ENCODE measurements around the gene BAAT.
"Not testable (repeated sequence)": the region's sequence is repeated elsewhere in the genome, so short reads cannot be mapped to it uniquely, and the experiment has no call there.

The BAAT gene

DNA sequence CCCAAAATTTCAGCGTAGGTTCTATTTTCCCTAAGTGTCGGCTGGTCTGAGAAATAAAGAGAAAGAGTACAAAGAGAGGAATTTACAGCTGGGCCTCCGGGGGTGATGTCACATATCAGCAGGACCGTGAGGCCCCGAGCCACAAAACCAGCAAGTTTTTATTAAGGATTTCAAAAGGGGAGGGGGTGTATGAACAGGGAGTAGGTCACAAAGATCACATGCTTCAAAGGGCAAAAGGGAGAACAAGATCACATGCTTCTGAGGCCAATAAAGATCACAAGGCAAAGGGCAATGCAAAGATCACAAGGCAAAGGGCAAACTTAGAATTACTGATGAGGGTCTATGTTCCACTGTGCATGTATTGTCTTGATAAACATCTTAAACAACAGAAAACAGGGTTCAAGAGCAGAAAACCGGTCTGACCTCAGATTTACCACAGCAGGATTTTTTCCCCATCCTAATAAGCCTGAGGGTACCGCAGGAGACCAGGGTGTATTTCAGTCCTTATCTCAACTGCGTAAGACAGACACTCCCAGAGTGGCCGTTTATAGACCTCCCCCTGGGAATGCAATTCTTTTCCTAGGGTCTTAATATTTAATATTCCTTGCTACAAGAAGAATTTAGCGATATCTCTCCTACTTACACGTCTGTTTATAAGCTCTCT lies at the start of gene BAAT:
Gene BAAT, minus strand, starts transcription at position 134 of the 664 bp plus-strand sequence. CDS start 13,602 bp downstream, outside the sequence.
- H3K36me3 Mint-ChIP-seq, result peaks cover 11% of the 10 kb centered on the region
- ATAC-seq (ENCODE audit: low read depth); H3K27me3 Mint-ChIP-seq; DNase-seq (ENCODE audit: low spot score in 2 of 2); H3K4me1 Mint-ChIP-seq; H3K4me3 Mint-ChIP-seq; H3K27ac Mint-ChIP-seq; H3K9me3 Mint-ChIP-seq: not testable (repeated sequence)

DNA sequence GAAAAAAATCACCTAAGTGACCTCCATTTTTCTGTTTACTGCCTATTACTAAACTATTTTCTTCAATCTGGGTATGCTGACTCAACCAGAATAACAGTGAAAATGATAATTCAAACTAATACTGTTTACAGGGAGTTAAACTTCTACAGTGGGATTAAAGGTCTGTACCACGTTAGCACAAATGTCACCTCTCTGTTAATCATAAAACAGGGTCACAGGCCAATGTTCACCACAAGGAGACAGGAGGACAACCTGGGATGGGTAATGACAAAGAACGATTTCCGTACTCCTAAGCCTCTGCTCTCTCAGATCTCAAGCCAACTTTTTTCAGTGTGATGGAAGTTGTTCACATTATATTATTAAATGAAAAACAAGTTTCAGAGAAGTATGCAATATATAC lies 48.4 kb upstream of the BAAT start:
- ATAC-seq (ENCODE audit: low read depth) (no peak), DNase-seq (ENCODE audit: low spot score in 2 of 2) (no peak)
- no peak overlapping the region for H3K4me3 Mint-ChIP-seq
- no peak overlapping the region for H3K27ac Mint-ChIP-seq
- peaks cover 4% of the 10 kb centered on the region for H3K9me3 Mint-ChIP-seq
- H3K27me3 Mint-ChIP-seq, result peaks cover 10% of the 10 kb centered on the region
- H3K4me1 Mint-ChIP-seq, result peaks cover 11% of the 10 kb centered on the region
- no peaks in the 10 kb centered on the region for H3K36me3 Mint-ChIP-seq

DNA sequence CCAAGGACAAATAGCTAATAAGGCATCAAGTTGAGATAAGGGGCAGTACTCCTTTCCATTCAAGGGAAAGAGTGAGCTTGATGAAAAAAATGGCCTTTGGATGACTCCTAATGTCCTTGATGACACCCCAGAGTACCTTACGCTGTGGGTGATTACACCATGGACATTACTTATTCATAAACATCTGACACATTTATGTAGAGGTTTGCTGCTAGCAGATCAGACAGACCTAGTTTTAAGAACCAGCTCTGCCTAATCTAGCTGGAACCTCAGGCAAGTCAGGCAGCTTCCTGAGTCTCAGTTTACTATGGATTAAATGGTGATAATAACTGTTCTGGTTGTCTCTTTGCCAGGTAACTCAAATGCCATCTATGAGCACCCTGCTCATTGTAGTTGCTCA lies 47.9 kb upstream of the BAAT start:
- H3K36me3 Mint-ChIP-seq, result no peaks in the 10 kb centered on the region
- H3K4me1 Mint-ChIP-seq, result peaks cover 14% of the 10 kb centered on the region
- H3K4me3 Mint-ChIP-seq, result no peak overlapping the region
- ATAC-seq (ENCODE audit: low read depth), result no peak
- H3K27me3 Mint-ChIP-seq, result peaks cover 10% of the 10 kb centered on the region
- DNase-seq (ENCODE audit: low spot score in 2 of 2), result no peak
- peaks cover 4% of the 10 kb centered on the region for H3K9me3 Mint-ChIP-seq
- H3K27ac Mint-ChIP-seq, result no peak overlapping the region

DNA sequence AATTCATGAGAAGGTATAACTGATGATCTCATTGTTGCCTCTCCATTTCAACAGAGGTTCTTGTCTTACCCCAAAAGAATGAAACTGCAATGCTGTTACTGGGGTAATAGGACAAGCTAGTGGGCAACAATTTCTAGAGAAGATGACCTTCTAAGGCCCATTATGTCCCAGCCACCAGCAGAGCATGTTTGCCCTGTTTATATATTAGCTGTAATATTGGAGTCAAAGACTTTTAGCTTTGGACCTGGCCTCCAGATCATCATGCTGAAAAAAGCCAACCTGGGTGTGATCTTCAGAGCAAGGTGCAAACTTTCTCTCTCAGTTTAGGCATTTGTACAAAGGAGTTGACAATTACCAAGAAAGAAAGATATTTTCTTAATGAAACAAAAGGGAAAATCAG lies 47.4 kb upstream of the BAAT start:
- Mint-ChIP-seq H3K4me1 (peaks cover 17% of the 10 kb centered on the region), H3K27me3 (peaks cover 8% of the 10 kb centered on the region), H3K4me3 (no peak overlapping the region), H3K36me3 (no peaks in the 10 kb centered on the region), H3K27ac (no peak overlapping the region), H3K9me3 (peaks cover 4% of the 10 kb centered on the region)
- DNase-seq (ENCODE audit: low spot score in 2 of 2) (no peak), ATAC-seq (ENCODE audit: low read depth) (no peak)

DNA sequence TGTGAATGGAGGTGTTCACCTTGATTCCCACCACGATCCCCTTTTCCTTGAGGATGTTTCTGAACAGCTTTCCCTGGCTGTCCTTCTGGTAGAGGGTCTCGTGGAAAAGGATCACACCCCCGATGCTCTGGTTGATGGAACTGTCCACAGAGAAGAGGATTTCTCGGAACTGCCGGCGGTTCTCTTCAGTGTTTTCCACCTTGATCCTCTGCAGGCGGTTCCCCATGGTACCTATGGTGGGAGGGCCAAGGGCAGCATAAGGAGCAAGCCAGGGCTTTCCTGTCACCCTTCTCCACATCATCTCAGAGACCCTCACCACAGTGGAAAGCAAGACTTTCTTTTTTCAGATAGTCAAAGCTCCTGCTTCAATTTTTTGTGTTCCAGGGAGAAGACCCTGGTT lies 44.9 kb upstream of the BAAT start:
- Mint-ChIP-seq H3K9me3 (peaks cover 4% of the 10 kb centered on the region), H3K27me3 (no peaks in the 10 kb centered on the region), H3K4me3 (no peak overlapping the region), H3K27ac (no peak overlapping the region), H3K36me3 (no peaks in the 10 kb centered on the region), H3K4me1 (peaks cover 11% of the 10 kb centered on the region)
- DNase-seq (ENCODE audit: low spot score in 2 of 2) (no peak), ATAC-seq (ENCODE audit: low read depth) (no peak)

DNA sequence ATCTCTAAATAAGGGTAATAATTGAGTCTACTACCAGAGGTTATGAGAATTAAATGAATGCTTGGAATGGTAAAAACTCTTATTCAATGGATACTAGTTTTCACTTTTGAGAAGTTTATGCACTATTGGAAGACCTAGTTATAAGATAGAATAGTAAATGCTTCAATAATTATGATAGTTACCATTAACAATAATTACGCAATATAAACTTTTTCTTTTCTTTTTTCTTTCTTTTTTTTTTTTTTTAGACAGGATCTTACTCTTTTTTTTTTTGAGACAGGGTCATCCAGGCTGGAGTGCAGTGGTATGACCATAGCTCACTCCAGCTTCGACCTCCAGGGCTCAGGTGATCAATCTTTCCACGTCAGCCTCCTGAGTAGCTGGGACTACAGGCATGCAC lies 44.1 kb upstream of the BAAT start:
- no peaks in the 10 kb centered on the region for H3K27me3 Mint-ChIP-seq
- H3K4me1 Mint-ChIP-seq, result peaks cover 9% of the 10 kb centered on the region
- H3K9me3 Mint-ChIP-seq, result peaks cover 5% of the 10 kb centered on the region
- ATAC-seq (ENCODE audit: low read depth) (no peak), DNase-seq (ENCODE audit: low spot score in 2 of 2) (no peak)
- no peaks in the 10 kb centered on the region for H3K36me3 Mint-ChIP-seq
- peak overlapping the region; percentile 88 for H3K27ac Mint-ChIP-seq
- H3K4me3 Mint-ChIP-seq, result no peak overlapping the region

DNA sequence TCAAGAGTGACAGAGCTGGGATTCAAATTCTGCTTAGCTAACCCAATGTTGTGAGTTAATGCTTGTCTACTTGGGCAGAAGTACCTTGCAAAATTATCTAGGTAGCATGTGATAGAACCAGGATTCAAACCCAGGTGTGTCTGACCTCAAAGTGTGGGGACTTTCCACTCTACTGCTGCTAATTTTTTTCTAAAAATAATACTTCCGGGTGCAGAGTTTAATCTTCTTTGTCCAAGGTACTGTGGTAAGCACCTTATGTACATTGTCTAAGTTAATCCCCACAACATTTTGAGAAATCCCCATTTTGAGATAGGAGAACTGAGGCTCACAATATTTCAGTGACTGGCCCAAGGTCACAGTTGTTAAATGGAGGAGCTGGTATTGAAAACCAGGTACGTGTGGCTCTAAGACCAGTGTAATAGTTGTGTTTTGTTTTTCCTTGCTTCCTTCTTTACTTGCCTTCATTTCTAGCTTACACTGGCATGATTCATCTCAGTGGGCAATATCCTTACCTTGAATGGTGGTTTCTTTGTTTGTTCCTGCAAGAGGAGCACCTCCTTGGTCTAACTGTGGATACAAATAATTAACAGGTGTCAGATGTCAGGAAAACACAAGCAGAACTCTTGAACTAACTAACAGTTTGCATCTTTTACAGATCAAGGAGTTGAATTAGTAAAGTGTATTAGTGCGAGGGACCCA lies 43.3 kb upstream of the BAAT start:
- Mint-ChIP-seq H3K4me3 (no peak overlapping the region), H3K9me3 (peaks cover 8% of the 10 kb centered on the region)
- peak; percentile 88 for ATAC-seq (ENCODE audit: low read depth)

DNA sequence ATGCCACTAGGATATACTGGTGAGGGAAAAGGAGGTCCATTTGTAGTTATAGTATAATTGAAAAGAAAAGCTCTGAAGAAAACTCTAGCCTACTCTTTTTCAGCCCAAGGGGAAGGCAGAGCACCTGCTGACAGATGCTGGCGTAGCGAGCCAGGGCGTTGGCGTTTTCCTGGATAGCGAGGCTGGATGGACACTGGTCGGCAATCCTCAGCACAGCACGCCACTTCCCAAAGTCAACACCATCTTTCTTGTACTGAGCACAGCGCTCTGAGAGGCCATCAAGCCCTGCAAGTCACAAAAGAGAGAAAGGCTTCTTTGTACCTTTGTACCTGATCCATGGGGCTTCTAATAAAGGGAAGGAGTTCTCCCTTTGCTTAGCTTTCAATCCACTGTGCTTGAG lies 42.6 kb upstream of the BAAT start:
- Mint-ChIP-seq H3K36me3 (peaks cover 5% of the 10 kb centered on the region), H3K27me3 (no peaks in the 10 kb centered on the region), H3K4me1 (peaks cover 9% of the 10 kb centered on the region), H3K4me3 (no peak overlapping the region), H3K27ac (peak overlapping the region; percentile 88), H3K9me3 (peaks cover 8% of the 10 kb centered on the region)
- ATAC-seq (ENCODE audit: low read depth) (no peak), DNase-seq (ENCODE audit: low spot score in 2 of 2) (no peak)

More for the DNA sequence above, 43.3 kb upstream of the BAAT start:
- Mint-ChIP-seq H3K4me1 (peaks cover 9% of the 10 kb centered on the region), H3K36me3 (peaks cover 5% of the 10 kb centered on the region), H3K27me3 (no peaks in the 10 kb centered on the region), H3K27ac (peak overlapping the region; percentile 88)
- peak in 1 of 2 donors; percentile 17 for DNase-seq (ENCODE audit: low spot score in 2 of 2)

DNA sequence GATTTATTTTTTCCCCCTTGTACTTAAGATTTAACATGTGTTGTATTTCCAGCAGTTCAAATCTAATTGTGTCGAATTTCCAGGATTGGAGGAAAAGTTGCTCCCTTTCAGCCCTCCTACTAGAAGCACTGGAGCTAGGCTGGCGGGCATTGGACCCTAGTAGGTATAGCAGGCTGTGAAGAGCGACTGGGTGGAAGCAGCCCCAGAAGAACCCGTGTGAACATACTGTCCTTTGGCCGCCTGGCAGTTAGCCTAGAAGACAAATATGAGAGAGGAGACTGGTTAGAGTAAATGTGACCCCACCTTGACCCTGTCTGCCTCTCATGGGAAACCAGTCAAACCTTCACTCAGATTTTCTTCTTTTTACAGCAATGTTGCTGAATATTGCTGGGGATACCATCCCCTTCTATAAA lies 36.9 kb upstream of the BAAT start:
- Mint-ChIP-seq H3K4me3 (no peak overlapping the region), H3K27me3 (no peaks in the 10 kb centered on the region), H3K27ac (no peak overlapping the region), H3K4me1 (peaks cover 7% of the 10 kb centered on the region), H3K9me3 (peaks cover 15% of the 10 kb centered on the region), H3K36me3 (peaks cover 22% of the 10 kb centered on the region)
- ATAC-seq (ENCODE audit: low read depth) (no peak), DNase-seq (ENCODE audit: low spot score in 2 of 2) (no peak)

DNA sequence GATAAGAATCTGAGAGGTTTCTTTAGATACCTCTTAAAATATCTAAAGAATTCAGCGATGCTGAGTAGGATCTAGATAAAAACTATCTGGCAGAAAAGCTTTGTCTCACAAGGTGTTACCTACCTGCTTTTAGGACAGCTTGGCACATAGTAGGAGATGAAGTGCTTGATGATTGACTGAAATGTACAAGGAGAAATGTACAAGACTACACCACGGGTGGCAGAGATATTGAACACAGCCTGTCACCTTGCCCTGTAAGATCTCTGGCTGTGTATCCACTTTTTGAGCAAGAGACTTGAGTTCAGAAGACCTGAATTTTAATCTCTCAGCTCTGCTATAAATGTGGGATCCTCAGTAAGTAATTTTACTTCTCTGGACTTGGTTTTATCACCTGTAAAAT lies 35.1 kb upstream of the BAAT start:
- DNase-seq (ENCODE audit: low spot score in 2 of 2) (no peak), ATAC-seq (ENCODE audit: low read depth) (no peak)
- peaks cover 7% of the 10 kb centered on the region for H3K4me1 Mint-ChIP-seq
- peaks cover 17% of the 10 kb centered on the region for H3K9me3 Mint-ChIP-seq
- H3K27ac Mint-ChIP-seq, result no peak overlapping the region
- no peak overlapping the region for H3K4me3 Mint-ChIP-seq
- no peaks in the 10 kb centered on the region for H3K27me3 Mint-ChIP-seq
- peaks cover 26% of the 10 kb centered on the region for H3K36me3 Mint-ChIP-seq

DNA sequence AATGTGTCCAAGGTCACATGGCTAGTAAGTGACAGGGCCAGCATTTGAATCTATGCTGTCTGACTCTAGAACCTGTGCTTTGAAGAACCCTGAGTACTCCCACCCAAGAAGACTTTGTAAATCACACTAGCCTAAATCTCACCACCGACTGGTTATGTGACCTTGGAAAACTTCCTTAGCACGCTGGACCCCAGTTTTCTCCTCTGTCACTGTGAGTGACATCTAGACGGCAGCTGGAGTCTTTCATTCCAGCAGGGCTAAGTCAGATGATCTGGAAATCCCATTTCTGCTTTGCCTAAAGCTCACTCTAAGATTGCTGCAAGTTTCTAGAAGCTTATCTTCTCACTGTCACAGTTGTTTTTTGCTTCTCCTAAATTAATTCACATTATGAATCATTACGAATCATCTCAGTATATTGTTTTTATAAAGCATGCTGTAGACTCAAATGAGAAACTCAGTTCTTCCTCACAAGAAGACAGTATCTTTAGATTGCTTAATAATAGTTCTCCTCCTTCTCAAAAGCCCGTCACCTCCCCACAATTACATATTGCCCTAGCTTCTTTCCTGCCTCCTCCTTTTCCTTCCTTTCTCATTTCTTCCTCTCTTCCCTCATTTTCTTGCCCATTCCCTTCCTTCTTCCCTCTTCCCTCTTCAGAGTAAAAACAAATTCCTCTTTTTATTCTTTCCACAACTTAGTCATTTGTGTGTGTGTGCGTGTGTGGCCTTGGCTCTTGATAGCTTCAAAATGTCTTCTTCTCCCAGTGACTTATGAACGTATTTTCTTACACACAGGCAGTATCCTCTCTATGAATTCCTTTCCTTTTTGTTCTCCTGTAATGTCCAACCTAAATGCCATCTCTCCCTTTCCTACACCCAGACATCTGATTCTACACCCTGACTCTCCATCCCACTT lies 34.0 kb upstream of the BAAT start:
- peaks cover 7% of the 10 kb centered on the region for H3K4me1 Mint-ChIP-seq
- H3K27me3 Mint-ChIP-seq, result no peaks in the 10 kb centered on the region
- DNase-seq (ENCODE audit: low spot score in 2 of 2) (no peak), ATAC-seq (ENCODE audit: low read depth) (no peak)
- peaks cover 31% of the 10 kb centered on the region for H3K36me3 Mint-ChIP-seq
- peaks cover 20% of the 10 kb centered on the region for H3K9me3 Mint-ChIP-seq
- H3K4me3 Mint-ChIP-seq, result no peak overlapping the region
- no peak overlapping the region for H3K27ac Mint-ChIP-seq

DNA sequence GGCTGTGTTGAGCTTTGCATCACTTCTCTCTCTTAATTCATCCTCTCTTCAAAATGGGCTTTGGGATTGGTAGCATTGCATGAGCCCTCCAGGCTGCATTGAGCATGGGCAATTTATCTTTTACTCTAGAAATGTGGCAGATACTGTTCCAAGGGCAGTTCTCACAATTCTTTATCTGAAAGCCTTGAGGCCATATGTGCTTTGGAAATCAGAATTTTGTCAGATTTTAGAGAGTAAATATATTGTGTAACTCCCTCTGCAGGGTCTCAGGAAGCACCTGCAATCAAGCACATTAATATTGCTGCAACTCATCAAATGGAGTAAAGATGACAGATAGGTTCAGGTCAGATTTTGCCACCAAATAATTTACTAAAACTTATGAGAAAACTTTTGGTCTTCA lies 33.2 kb upstream of the BAAT start:
- ATAC-seq (ENCODE audit: low read depth), result no peak
- no peak for DNase-seq (ENCODE audit: low spot score in 2 of 2)
- H3K9me3 Mint-ChIP-seq, result peaks cover 24% of the 10 kb centered on the region
- peaks cover 7% of the 10 kb centered on the region for H3K4me1 Mint-ChIP-seq
- H3K4me3 Mint-ChIP-seq, result no peak overlapping the region
- H3K27me3 Mint-ChIP-seq, result no peaks in the 10 kb centered on the region
- no peak overlapping the region for H3K27ac Mint-ChIP-seq
- H3K36me3 Mint-ChIP-seq, result peaks cover 33% of the 10 kb centered on the region

DNA sequence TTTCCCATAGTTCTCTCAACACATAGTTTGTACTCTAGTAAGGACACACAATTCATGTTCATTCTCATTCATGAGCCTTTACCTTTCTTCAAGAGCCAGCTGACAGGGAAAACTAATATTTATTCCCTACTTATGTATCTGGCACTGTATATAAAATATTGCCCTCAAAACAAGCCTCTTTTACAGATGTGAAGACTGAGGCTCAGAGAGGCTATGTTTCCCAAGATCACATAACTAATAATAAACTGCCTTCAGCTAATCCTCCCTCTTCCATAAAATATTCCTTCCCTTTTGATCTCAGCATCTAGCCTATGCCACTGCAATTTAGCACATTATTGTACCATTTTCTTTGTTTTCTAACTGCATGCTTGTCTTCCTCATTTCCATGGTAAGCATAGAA lies 32.6 kb upstream of the BAAT start:
- no peak overlapping the region for H3K27ac Mint-ChIP-seq
- ATAC-seq (ENCODE audit: low read depth) (no peak), DNase-seq (ENCODE audit: low spot score in 2 of 2) (no peak)
- H3K9me3 Mint-ChIP-seq, result peaks cover 27% of the 10 kb centered on the region
- H3K4me3 Mint-ChIP-seq, result no peak overlapping the region
- peaks cover 7% of the 10 kb centered on the region for H3K4me1 Mint-ChIP-seq
- peaks cover 37% of the 10 kb centered on the region for H3K36me3 Mint-ChIP-seq
- no peaks in the 10 kb centered on the region for H3K27me3 Mint-ChIP-seq

DNA sequence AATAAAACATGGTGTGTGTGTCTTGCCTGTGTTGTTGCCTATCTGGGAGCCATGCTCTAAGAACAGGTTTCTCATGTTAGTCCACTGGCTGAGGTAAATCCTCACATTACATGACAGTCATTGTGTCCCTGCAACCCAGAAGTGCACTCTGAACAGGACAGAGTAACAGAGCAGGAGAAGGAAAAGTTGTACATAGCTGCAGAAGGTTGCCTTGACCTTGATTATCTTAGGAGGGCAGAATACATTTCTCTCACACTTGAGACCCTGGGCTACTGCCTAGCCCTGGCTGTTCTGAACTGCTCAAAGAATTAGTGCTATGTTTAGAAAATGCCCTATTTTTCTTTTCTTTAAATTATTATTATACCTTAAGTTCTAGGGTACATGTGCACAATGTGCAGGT lies 30.8 kb upstream of the BAAT start:
- no peak overlapping the region for H3K27ac Mint-ChIP-seq
- H3K4me3 Mint-ChIP-seq, result no peak overlapping the region
- H3K4me1 Mint-ChIP-seq, result peaks cover 7% of the 10 kb centered on the region
- peaks cover 31% of the 10 kb centered on the region for H3K9me3 Mint-ChIP-seq
- ATAC-seq (ENCODE audit: low read depth) (no peak), DNase-seq (ENCODE audit: low spot score in 2 of 2) (no peak)
- no peaks in the 10 kb centered on the region for H3K27me3 Mint-ChIP-seq
- H3K36me3 Mint-ChIP-seq, result peaks cover 35% of the 10 kb centered on the region
